Heart right ventricle (tissue), 16 donors: ENCODE measurements around the gene MIS12. TPM values are rescaled to one million over a fixed set of nuclear protein-coding genes. Genes with fewer than 3 reads are reported as not detected.

Experiments
- ATAC-seq, 8 donors: fragments of 200-7000 bp; cut with Tn5 transposase; one replicate each; pipeline ENCODE4 v1.9.1; 2020; ENCODE audit warnings: mild to moderate bottlenecking in 8 of 8, moderate library complexity in 8 of 8, moderate number of reproducible peaks in 1 of 8
- DNase-seq, 2 donors: peaks; one replicate each; pipeline ENCODE4 v3.0.0-alpha.2; 2020
- H3K27ac ChIP-seq, 10 donors: fragments of 200-600 bp; sonication (generic) in 2 of 10; one replicate each; pipeline versions ENCODE4 v1.5.0 to v1.8.0; 2020 to 2022; ENCODE audit warnings: mild to moderate bottlenecking in 3 of 10
- H3K27me3 ChIP-seq, 7 donors: fragments of 200-600 bp; one replicate each; pipeline ENCODE4 v1.8.0; 2021 to 2022; ENCODE audit warnings: mild to moderate bottlenecking in 2 of 7
- H3K36me3 ChIP-seq, 9 donors: fragments of 200-600 bp; sonication (generic) in 1 of 9; one replicate each; pipeline versions ENCODE4 v1.5.0 to v1.8.0; 2020 to 2022; ENCODE audit warnings: mild to moderate bottlenecking in 2 of 9
- H3K4me1 ChIP-seq, 9 donors: fragments of 200-600 bp; sonication (generic) in 1 of 9; one replicate each; pipeline versions ENCODE4 v1.5.0 to v1.8.0; 2020 to 2022; ENCODE audit warnings: mild to moderate bottlenecking in 4 of 9
- H3K4me3 ChIP-seq, 10 donors: fragments of 200-600 bp; sonication (generic) in 2 of 10; one replicate each; pipeline versions ENCODE4 v1.5.0 to v1.8.0; 2020 to 2022; ENCODE audit warnings: mild to moderate bottlenecking in 7 of 10, moderate library complexity in 2 of 10
- H3K9me3 ChIP-seq, 11 donors: fragments of 200-600 bp in 10 of 11; sonication (generic) in 2 of 11; one replicate each; pipeline versions ENCODE4 v1.5.0 to v1.8.0; 2013 to 2022; ENCODE audit warnings: mild to moderate bottlenecking in 2 of 11, control low read depth in 1 of 11, moderate library complexity in 1 of 11
- WGBS, 2 donors: extraction: QIAGEN DNeasy Blood & Tissue Kit; methylation state at CpG; one replicate each; pipeline ENCODE4 v1.1.7; 2013; ENCODE audit warnings: inconsistent platforms in 1 of 2; 5-methylcytosine and 5-hydroxymethylcytosine counted together
- intact Hi-C, 10 donors: fragments of 100-400 bp; cut with DNase I; formaldehyde crosslinking; loops; one replicate each; pipeline versions ENCODE4 v1.11.1 to v1.14.2; 2022
- polyA plus RNA-seq, 2 donors: library from polyadenylated mRNA; stranded (reverse); fragments of 200-250 nt; gene quantifications; one replicate each; pipeline ENCODE4 v1.2.3, GENCODE V29; 2013
- total RNA-seq, 10 donors: library from RNA; stranded (reverse); fragmentation: NEBNext Ultra II Directional in 3 of 10; extraction: Animal tissue kit (Norgen Biotek cat#: 25700) in 3 of 10; gene quantifications; one replicate each; pipeline versions ENCODE4 v1.2.1 to v1.2.4, GENCODE V29; 2021 to 2023
- TF ChIP-seq, protein P1 (sequence below), 9 donors: fragments of 200-600 bp; sonication (generic) in 2 of 9; IDR thresholded peaks; one replicate each; pipeline versions ENCODE4 v1.5.0 to v1.8.0; 2021 to 2022; ENCODE audit warnings: antibody characterized with exemption in 9 of 9, mild to moderate bottlenecking in 5 of 9, moderate library complexity in 1 of 9
- donor health status: Arrhythmogenic right ventricular cardiomyopathy.
- donor health status: ischemic (EF 13 %, LVEDD 7.1; RV severe dilation, severe dysfunction).
- donor health status: healthy with polysubstance abuse.
- donor health status: DM: no; HTN: yes; CAD: no.
- donor health status: DM: no; HTN: no; CAD: no.
- donor health status: ischemic (EF 25% LVEDD 6.9; RV normal size, moderate dysfunction).
- donor health status: ischemic (EF 25% LVEDD 5.7; RV mildly dilated, moderate dysfunction).
- donor health status: healthy.
- donor health status: DM: yes; HTN: yes; CAD: no.
- donor health status: Ischemic cardiomyopathy.
- donor health status: ischemic (EF 35%, LVEDD 5.7; RV mildly dilated, moderate dysfunction).
- donor health status: nonischemic (EF 11% LVEDD 7.7; RV severe dilation, severe dysfunction).
- donor health status: DM: yes; HTN: yes; CAD: no.
- donor health status: PGD.
- donor health status: ischemic (EF 29% LVEDD 5.4; RV normal size, mild dysfunction).
- donor health status: nonischemic (EF 23%, LVEDD 6.1; RV moderate dilation, normal function).

Gene MIS12
- total and polyA plus RNA-seq, 12 donors, result 6.6 to 13.2 (median 9.4) TPM

DNA sequence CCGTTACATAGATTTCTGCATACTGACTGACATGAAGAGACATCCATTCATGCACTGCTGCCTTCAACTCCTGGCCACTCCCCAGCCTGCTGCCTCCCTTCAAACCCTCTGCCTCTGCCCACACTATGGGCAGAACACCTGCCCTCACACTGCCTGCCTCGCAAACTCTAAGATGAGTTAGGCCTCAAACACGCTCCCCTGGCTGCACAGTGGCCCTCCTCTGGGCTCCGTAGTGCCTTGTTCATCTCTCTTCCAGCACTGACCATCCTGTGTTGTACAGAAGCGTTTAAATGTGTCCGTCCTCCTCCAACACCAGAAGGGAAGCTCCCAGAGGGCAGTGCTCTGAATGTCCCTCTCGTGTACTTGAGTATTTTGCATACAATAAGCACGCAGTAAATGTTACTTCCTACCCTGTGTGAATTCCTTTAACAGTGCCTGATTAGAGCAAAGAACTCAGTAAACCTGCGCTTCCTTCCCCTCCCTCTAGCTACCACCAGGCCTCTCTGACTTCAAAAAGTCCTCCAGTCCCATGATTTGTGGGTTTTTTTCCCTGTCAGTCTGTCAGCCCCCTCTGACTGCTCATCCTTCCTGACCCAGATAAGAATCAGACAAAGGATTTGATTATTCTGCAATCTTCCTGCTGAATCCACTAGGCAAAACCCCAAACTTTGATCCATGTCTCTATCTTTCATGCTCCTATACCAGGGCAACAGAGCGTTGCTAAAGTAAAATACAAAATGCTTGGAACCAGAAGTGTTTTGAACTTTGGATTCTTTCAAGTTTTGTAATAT is 21.5 kb upstream of the MIS12 start:
- TF ChIP-seq, protein P1, sequence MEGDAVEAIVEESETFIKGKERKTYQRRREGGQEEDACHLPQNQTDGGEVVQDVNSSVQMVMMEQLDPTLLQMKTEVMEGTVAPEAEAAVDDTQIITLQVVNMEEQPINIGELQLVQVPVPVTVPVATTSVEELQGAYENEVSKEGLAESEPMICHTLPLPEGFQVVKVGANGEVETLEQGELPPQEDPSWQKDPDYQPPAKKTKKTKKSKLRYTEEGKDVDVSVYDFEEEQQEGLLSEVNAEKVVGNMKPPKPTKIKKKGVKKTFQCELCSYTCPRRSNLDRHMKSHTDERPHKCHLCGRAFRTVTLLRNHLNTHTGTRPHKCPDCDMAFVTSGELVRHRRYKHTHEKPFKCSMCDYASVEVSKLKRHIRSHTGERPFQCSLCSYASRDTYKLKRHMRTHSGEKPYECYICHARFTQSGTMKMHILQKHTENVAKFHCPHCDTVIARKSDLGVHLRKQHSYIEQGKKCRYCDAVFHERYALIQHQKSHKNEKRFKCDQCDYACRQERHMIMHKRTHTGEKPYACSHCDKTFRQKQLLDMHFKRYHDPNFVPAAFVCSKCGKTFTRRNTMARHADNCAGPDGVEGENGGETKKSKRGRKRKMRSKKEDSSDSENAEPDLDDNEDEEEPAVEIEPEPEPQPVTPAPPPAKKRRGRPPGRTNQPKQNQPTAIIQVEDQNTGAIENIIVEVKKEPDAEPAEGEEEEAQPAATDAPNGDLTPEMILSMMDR (IDR thresholded peaks at IDR 0.05), result no peak
- H3K9me3 ChIP-seq, result no peaks in the 10 kb centered on the region
- DNase-seq, result no peak
- ATAC-seq, result no peak
- no peak overlapping the region for H3K4me3 ChIP-seq
- 84 to 88% methylated on average over 10 of the region's 10 CpGs for WGBS, 2 donors
- H3K36me3 ChIP-seq, result peaks cover 0 to 29% (median 7%) of the 10 kb centered on the region in 9 donors
- H3K4me1 ChIP-seq, result peaks cover 0 to 34% (median 22%) of the 10 kb centered on the region in 9 donors
- H3K27ac ChIP-seq, result no peak overlapping the region
- no peaks in the 10 kb centered on the region for H3K27me3 ChIP-seq
- intact Hi-C loops, result no loop called here

DNA sequence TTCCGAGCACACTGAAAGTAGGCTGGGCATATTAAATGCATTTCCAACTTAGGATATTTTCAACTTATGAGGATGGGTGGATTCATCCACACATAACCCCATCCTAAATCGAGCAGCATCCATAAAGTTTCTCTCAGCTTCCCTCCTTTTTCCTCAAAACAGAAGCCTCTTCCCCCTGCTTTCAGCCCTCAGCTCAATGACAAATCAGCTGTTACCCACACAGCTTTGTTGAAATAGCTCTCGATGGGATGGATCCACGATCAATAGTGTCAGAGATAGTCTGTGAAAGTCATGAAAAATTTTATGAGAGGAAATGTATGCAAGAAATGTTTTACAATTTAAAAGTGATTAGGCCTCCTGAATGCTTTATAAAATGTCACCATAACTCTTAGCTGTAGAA is 20.1 kb upstream of the MIS12 start:
- 92 to 94% methylated on average over 4 of the region's 4 CpGs for WGBS, 2 donors

DNA sequence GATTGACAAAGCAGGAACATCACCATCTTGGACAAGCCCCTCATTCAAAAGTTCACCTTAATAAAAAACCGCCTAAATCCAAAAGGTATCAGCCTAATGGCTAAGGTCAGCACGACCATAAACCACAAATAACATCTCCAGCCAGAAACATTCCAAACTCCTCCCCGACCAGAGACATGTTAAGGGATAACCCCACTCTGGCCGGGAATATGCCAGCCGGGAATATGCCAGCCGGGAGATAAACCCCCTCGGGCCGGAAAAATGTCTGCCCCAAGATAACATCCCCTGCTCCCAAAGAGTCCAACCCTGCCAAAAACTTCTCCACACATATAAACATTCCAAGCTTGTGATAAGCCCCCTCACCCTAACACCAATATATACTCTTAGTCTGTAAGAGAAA is 18.9 kb upstream of the MIS12 start:
- H3K27ac ChIP-seq, result no peak overlapping the region
- TF ChIP-seq, protein P1 (IDR thresholded peaks at IDR 0.05), result no peak
- peaks cover 0 to 19% (median 4%) of the 10 kb centered on the region in 9 donors for H3K36me3 ChIP-seq
- H3K27me3 ChIP-seq, result no peaks in the 10 kb centered on the region
- intact Hi-C loops, result no loop called here
- 2 to 9% methylated on average over 8 of the region's 8 CpGs for WGBS, 2 donors
- peak overlapping the region in 9 of 10 donors; percentile 68 to 98 (median 89) for H3K4me3 ChIP-seq
- H3K9me3 ChIP-seq, result no peaks in the 10 kb centered on the region
- ATAC-seq, result no peak
- no peak for DNase-seq
- H3K4me1 ChIP-seq, result peaks cover 0 to 31% (median 22%) of the 10 kb centered on the region in 9 donors

More for the DNA sequence above, 20.1 kb upstream of the MIS12 start:
- Histone ChIP-seq H3K36me3 (peaks cover 0 to 19% (median 0%) of the 10 kb centered on the region in 9 donors), H3K4me3 (no peak overlapping the region), H3K9me3 (no peaks in the 10 kb centered on the region), H3K4me1 (peaks cover 0 to 34% (median 22%) of the 10 kb centered on the region in 9 donors), H3K27me3 (no peaks in the 10 kb centered on the region), H3K27ac (no peak overlapping the region)
- DNase-seq (no peak), ATAC-seq (no peak)
- TF ChIP-seq, protein P1 (IDR thresholded peaks at IDR 0.05), result no peak
- intact Hi-C loops, result no loop called here

DNA sequence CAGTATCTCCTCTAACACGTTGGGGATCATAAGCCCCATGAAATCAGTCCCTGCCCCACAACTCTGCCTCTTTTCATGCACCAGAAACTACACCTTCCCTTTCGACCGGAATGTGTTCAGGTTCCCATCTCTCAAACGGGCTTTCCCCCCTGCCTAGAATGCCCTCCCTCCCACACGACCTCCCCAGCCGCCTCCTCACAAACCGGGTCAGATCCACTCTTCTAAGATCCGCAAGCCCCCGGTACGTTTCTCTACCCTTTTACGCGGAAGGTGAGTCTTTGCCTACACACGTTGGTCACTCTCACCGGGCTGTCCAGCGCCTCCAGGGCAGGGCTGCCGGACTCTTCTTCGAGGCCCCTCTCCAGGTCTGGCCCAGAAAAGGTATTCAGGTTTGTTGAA is 18.3 kb upstream of the MIS12 start:
- H3K4me1 ChIP-seq, result peaks cover 0 to 26% (median 22%) of the 10 kb centered on the region in 9 donors
- ATAC-seq, result peak in 6 of 8 donors; percentile 8 to 44 (median 12)
- 1% methylated on average over 17 of the region's 17 CpGs for WGBS, 2 donors
- H3K9me3 ChIP-seq, result no peaks in the 10 kb centered on the region
- H3K27ac ChIP-seq, result peak overlapping the region in 8 of 10 donors; percentile 81 to 87 (median 83)
- intact Hi-C loops, result no loop called here
- H3K27me3 ChIP-seq, result no peaks in the 10 kb centered on the region
- H3K36me3 ChIP-seq, result peaks cover 0 to 23% (median 4%) of the 10 kb centered on the region in 9 donors
- DNase-seq, result no peak
- TF ChIP-seq, protein P1 (IDR thresholded peaks at IDR 0.05), result no peak
- peak overlapping the region; percentile 68 to 98 (median 88) for H3K4me3 ChIP-seq
